ENCODE measurements around the gene MCCC1. TPM values are rescaled to one million over a fixed set of nuclear protein-coding genes. Genes with fewer than 3 reads are reported as not detected.

MCCC1 gene
- total RNA-seq, 1 donor from 2014 or later = 19.8 TPM

GRCh38 chr3:182989566-182989965 lies 109.7 kb downstream of the MCCC1 start:
- no peak for DNase-seq (ENCODE audit: low spot score)
- no peak overlapping the region for H3K4me3 Mint-ChIP-seq (ENCODE audit: unreplicated experiment)
- H3K27ac Mint-ChIP-seq (ENCODE audit: unreplicated experiment) = no peak overlapping the region
- H3K9me3 Mint-ChIP-seq (ENCODE audit: unreplicated experiment) = no peaks in the 10 kb centered on the region
- no peak for TF ChIP-seq CTCF (IDR thresholded peaks at IDR 0.05; ENCODE audit: unreplicated experiment)
- no peaks in the 10 kb centered on the region for H3K27me3 Mint-ChIP-seq (ENCODE audit: unreplicated experiment)
- H3K36me3 Mint-ChIP-seq (ENCODE audit: low read depth, unreplicated experiment) = peaks cover 3% of the 10 kb centered on the region
- H3K4me1 Mint-ChIP-seq (ENCODE audit: unreplicated experiment) = peaks cover 4% of the 10 kb centered on the region

GRCh38 chr3:182986021-182986420 lies 113.3 kb downstream of the MCCC1 start:
- Mint-ChIP-seq H3K36me3 (ENCODE audit: low read depth, unreplicated experiment) (no peaks in the 10 kb centered on the region), H3K27ac (ENCODE audit: unreplicated experiment) (no peak overlapping the region), H3K27me3 (ENCODE audit: unreplicated experiment) (peaks cover 6% of the 10 kb centered on the region), H3K4me1 (ENCODE audit: unreplicated experiment) (peaks cover 8% of the 10 kb centered on the region), H3K9me3 (ENCODE audit: unreplicated experiment) (no peaks in the 10 kb centered on the region), H3K4me3 (ENCODE audit: unreplicated experiment) (no peak overlapping the region)
- TF ChIP-seq CTCF (IDR thresholded peaks at IDR 0.05; ENCODE audit: unreplicated experiment) = no peak
- no peak for DNase-seq (ENCODE audit: low spot score)

- Mint-ChIP-seq H3K36me3 (ENCODE audit: low read depth, unreplicated experiment) (peaks cover 6% of the 10 kb centered on the region), H3K27ac (ENCODE audit: unreplicated experiment) (no peak overlapping the region)
Observed at GRCh38 chr3:182983876-182984275, 115.4 kb downstream of the MCCC1 start.

GRCh38 chr3:182981038-182981380 lies 118.3 kb downstream of the MCCC1 start:
- peaks cover 24% of the 10 kb centered on the region for H3K4me1 Mint-ChIP-seq (ENCODE audit: unreplicated experiment)
- DNase-seq (ENCODE audit: low spot score) = no peak
- H3K36me3 Mint-ChIP-seq (ENCODE audit: low read depth, unreplicated experiment) = peaks cover 9% of the 10 kb centered on the region
- no peak for TF ChIP-seq CTCF (IDR thresholded peaks at IDR 0.05; ENCODE audit: unreplicated experiment)
- H3K27ac Mint-ChIP-seq (ENCODE audit: unreplicated experiment) = peak overlapping the region; percentile 85
- H3K4me3 Mint-ChIP-seq (ENCODE audit: unreplicated experiment) = peak overlapping the region; percentile 89
- H3K9me3 Mint-ChIP-seq (ENCODE audit: unreplicated experiment) = no peaks in the 10 kb centered on the region
- H3K27me3 Mint-ChIP-seq (ENCODE audit: unreplicated experiment) = peaks cover 10% of the 10 kb centered on the region

More at GRCh38 chr3:182983876-182984275, 115.4 kb downstream of the MCCC1 start:
- no peak overlapping the region for H3K4me3 Mint-ChIP-seq (ENCODE audit: unreplicated experiment)
- H3K27me3 Mint-ChIP-seq (ENCODE audit: unreplicated experiment) = peaks cover 9% of the 10 kb centered on the region
- TF ChIP-seq CTCF (IDR thresholded peaks at IDR 0.05; ENCODE audit: unreplicated experiment) = no peak
- H3K4me1 Mint-ChIP-seq (ENCODE audit: unreplicated experiment) = peaks cover 14% of the 10 kb centered on the region
- no peaks in the 10 kb centered on the region for H3K9me3 Mint-ChIP-seq (ENCODE audit: unreplicated experiment)
- no peak for DNase-seq (ENCODE audit: low spot score)

- TF ChIP-seq CTCF (IDR thresholded peaks at IDR 0.05; ENCODE audit: unreplicated experiment) = no peak
- Mint-ChIP-seq H3K27ac (ENCODE audit: unreplicated experiment) (peak within 1 kb of the TSS; percentile 89), H3K4me1 (ENCODE audit: unreplicated experiment) (peaks cover 24% of the 10 kb centered on the region), H3K36me3 (ENCODE audit: low read depth, unreplicated experiment) (peaks cover 9% of the 10 kb centered on the region), H3K9me3 (ENCODE audit: unreplicated experiment) (no peaks in the 10 kb centered on the region), H3K4me3 (ENCODE audit: unreplicated experiment) (peak within 1 kb of the TSS; percentile 98), H3K27me3 (ENCODE audit: unreplicated experiment) (peaks cover 10% of the 10 kb centered on the region)
- peak; percentile 94 for DNase-seq (ENCODE audit: low spot score)
Observed at GRCh38 chr3:182980204-182981037, 118.9 kb downstream of the MCCC1 start, which contains the start of gene DCUN1D1. TSS of gene DCUN1D1 (minus strand) at chr3:182980538. CDS start at chr3:182980489, 49 bp downstream.
